GM19372 (cell line): ENCODE data around the gene PRPF38B.
"Not testable (repeated sequence)": the region's sequence is repeated elsewhere in the genome, so short reads cannot be mapped to it uniquely, and the experiment has no call there.

Source experiments
- ATAC-seq: cut with Tn5 transposase; IDR thresholded peaks from one replicate; pipeline ENCODE4 v1.9.1; 2021; ENCODE audit warnings: mild to moderate bottlenecking, low read depth, moderate library complexity; ENCODE audit not compliant: unreplicated experiment

PRPF38B gene

DNA sequence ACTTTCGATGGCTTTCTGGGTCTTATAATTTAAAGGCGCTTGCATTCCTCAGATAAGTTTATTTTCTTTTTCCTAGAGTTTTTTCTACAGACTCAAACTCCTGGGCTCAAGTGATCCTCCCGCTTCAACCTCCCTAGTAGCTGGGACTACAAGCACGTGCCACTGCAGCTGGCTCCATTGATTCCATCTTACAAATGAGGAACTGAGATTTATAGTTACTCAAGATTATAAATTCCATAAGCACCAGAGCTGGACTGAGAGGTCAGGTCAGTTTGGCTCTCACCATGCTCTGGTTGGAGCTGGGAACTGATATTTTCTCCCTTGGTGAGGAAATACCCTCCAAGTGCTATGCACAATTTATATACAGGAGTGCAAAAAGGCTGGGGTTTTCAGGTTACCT lies 13.4 kb upstream of the PRPF38B start:
- ATAC-seq, result no peak

DNA sequence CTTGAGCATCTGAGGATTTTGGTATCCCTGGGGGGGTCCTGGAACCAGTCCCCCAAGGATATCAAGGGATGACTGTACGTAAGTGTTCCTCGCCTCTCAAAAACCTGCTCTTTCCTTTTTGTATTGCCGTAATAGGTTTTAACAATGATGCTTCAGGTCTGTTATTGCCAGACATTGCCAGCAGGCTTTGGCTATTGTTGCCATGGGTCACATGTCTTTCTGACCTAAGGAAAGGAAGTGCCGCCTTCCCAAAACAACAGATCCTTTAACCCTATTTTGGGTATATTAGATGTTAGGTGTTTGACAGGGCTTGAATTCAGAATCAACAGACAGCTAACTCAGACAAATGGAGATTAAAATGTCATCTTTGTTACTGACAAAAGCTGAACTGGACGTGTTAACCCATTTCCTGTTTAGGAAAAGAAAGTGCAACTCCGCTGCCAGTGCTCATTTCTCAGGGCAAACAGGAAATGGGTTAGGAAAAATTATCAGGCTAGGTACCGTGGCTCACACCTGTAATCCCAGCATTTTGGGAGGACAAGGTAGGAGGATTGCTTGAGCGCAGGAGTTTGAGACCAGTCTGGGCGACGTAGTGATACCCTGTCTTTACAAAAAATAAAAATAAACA lies 12.4 kb upstream of the PRPF38B start:
- no peak for ATAC-seq

DNA sequence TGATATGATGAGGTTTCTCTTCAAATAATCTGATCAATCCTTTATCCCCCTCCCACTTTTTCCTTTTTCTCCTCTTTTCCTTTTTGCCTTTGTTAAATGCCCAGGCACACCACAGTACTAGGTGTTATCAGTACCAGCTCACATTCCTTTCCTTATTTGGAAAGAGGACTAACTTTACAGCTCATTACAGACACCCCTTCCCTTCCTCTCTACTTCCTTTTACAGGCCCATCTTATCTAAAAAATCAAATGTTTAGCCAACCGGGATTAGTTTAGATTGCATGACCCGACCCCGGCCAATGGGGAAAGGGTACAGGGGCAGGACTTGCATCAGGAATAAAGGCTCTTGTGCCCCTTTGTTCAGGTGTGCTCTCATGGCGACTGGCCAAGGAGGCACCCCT lies 10.4 kb upstream of the PRPF38B start:
- not testable (repeated sequence) for ATAC-seq

DNA sequence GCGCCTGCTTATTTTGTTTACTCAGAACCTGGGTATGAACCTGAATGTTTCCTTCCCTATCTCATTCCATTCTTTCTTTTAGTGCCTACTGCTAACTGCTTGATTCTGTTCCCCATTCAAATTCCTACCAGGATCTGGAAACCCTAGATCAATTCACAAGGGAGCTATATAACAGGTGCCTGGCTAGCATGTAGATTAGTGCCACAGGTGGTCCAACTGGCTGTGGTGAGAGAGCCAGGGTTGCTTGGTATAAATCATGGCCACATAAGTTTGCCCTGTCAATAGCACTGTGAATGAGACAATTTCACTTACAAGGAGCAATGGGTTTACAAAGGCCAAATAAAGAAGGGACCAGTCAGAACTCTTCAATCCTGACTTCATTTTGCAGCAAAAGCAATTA lies 6.6 kb upstream of the PRPF38B start:
- no peak for ATAC-seq

DNA sequence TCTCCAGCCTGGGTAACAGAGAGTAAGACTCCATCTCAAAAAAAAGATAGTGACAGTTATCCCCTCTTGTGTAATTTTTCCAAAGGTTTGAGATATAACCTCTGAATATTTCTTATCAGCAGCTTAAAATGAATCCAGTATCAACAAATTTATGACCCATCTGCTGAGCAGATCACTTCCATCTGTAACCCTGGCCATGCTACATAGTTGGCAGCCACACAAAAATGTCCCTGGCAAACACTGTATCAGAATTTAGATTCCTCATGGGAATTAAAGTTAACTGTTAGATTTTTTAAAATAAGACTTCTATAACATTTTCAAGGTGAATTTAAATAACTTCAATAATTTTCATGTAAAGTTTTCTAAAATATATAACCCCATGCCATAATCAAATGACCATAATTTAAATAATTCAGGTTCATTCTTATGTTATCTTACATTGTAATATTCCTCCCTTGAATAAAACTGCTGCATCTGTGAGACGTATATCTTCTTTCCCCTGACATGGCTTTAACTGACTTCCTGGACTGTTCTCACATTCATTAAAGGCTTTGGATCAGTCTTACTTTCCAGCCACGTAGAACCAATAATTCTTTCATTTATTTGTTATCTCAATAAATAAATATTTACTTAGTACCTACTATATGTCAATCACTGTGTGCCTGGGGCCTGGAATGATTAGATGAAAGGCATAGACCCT lies 5.3 kb upstream of the PRPF38B start:
- no peak for ATAC-seq

DNA sequence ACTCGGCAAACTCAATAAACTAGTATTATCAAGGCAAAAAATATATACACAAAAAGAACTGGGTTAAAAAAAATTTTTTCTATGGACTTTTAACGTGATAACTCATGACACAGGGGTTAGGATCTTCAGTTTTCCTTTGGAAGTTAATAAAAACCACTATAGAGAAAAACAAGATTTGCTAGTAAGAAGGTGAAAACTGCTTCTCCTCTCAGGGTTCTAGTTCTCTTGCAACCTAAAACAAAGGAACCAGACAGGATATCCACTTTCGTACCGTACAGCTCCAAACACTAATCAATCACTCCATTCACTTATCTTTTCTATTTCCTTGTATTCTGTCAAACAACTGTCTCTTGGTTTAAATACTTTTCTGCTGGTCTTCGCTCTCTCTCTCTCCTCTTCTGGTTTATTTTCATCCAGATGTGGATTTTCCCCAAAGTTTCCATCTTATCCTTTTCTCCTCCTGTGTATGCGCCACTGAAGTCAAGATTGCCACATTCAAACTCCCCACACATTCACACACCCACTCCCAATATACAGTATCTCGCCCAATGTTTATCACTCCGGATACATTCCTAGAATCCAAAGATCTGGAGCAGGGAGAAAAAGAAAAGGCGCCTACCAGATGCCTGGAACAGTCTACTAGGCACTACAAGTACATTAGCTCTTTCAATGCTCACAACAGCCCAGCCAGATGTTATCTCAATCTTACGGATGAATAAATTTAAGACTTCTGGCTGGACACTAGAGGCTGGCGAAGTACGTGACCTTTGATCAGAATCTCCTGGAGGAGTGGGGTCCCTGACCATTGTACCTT lies 775 bp upstream of the PRPF38B start:
- ATAC-seq, result no peak

DNA sequence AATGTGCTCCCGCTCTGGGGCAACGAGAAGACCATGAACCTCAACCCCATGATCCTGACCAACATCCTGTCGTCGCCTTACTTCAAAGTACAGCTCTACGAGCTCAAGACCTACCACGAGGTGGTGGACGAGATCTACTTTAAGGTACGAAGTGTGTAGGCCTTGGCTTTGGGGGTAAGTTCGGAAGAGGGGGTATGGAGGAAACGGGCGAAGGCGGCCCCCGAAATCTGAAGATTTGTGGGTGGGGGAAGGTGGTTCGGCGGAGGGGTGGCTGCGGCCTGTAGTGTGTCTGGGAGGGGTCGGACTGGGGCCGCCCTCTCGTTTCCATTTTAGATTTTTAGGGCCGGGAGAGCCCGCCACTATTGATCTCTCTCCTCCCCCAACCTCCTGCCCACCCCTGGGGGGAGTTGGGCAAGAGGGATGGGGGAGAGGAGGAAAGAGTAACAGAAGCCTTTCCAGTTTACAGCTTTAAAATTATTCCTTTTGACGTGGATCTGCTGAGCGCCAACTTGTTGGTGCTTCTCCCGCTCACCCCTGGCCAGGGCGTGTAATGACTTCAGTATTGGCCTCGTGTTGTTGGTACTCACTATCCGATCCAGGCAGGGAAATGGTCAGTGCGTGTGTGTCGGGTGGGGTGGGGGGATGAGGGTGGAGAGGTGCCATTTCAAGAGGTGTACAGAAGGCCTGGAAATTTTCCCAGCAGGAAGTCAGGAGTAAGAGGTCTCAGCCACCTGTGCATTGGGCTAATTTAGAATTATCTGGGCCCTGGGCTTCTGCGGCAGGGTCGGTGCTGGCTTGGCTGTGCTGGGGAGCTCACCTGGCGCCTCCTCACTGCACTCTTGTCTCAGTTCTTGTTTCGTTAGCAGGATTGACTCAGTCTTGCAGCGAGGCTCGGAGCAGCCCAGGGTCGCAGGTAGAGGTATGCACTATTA lies 880 bp downstream of the PRPF38B start:
- ATAC-seq, result peak; percentile 39

DNA sequence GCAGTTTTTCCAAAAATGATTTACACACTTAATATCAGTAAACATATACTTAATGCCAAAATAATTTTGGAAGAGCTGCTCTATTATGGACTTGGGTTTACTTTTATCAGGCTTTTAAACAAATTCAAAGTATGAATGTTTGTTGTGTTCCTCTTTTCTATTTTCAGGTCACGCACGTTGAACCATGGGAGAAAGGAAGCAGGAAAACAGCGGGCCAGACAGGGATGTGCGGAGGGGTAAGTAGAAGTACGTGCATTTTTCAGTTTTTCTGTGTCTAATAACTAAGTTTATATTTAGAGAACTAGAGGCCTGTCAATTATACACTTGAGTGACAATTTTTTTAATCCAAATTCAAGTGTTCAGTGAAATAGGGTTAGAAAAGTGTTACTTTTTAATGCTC lies 3.4 kb downstream of the PRPF38B start:
- no peak for ATAC-seq

DNA sequence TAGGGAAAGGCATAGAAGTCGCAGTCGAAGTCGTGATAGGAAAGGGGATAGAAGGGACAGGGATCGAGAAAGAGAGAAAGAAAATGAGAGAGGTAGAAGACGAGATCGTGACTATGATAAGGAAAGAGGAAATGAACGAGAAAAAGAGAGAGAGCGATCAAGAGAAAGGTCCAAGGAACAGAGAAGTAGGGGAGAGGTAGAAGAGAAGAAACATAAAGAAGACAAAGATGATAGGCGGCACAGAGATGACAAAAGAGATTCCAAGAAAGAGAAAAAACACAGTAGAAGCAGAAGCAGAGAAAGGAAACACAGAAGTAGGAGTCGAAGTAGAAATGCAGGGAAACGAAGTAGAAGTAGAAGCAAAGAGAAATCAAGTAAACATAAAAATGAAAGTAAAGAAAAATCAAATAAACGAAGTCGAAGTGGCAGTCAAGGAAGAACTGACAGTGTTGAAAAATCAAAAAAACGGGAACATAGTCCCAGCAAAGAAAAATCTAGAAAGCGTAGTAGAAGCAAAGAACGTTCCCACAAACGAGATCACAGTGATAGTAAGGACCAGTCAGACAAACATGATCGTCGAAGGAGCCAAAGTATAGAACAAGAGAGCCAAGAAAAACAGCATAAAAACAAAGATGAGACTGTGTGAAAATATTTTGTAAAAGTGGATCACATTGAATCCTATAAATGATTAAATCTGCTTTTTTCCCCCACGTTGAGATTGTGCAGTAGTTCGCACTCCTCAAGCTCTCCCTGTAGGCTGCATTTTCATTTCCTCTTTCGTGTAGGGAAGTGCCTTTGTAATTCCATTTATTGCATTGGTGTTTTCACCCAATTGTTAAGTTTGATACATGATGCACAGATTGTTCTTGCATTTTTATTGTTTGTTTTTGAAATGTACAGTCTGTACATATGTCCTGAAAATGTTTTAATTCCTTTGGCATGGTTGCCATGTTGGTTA lies 7.5 kb downstream of the PRPF38B start:
- no peak for ATAC-seq

DNA sequence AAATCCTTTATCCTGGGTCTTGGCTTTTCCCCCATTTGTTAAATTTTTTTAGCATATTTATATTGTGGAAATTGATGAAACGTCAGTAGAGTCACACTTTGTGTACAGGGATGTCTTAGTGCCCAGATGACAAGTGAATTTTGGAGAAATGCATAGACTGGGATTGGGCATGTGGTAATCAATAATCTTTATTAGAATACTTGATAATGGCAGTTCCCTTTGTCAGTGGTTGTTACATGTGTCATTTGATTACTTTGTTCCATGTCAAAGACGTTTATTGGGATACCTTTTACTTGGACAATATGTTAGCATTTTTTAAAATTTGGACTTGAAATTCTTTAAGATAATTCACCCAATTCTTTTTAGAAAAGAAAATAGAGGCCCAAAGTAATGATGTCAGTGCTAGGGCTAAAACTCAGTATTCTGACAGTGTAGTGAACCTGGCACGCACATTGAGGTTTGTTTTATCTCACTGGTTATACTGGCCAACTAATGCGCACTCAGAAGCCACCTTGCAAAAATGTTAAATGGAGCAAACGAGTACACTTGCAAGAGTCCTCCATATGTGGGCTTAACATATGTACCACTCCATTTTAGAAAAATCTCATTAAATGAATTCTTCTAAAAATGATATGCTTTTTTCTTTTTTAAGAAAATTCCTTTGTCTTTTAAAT lies 9.2 kb downstream of the PRPF38B start:
- no peak for ATAC-seq

DNA sequence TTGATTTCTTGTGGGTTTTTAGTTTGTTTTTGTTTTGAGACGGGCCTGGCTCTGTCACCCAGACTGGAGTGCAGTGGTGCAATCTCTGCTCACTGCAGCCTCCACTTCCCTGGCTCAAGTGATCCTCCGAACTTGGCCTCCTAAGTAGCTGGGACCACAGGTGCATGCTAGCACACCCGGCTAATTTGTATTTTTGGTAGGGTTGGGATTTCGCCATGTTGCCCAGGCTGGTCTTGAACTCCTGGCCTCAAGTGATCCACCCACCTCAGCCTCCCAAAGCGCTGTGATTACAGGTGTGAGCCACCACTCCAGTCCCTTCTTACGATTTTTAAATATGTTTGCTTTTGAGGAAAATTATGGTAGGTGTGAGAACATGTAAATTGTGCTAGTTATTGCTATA lies 10.0 kb downstream of the PRPF38B start:
- not testable (repeated sequence) for ATAC-seq

DNA sequence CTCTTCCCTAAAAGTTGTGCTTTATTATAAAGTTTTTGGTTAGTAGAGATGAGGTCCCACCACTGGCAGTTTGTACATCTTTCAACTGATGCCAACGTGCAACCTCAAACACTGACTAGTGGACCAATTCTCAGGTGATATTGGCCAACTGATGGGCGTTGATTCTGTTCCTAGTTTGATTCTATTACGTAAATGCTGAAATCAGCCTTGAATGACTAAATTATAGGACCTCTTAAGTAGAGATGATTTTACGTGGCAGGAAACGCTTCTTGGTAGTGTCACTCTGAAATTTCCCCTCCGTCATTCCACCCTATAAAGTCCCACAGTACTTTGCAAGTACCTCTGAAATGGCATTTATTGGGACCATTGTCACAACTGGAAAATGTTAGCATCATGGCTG lies 11.8 kb downstream of the PRPF38B start:
- ATAC-seq, result no peak

DNA sequence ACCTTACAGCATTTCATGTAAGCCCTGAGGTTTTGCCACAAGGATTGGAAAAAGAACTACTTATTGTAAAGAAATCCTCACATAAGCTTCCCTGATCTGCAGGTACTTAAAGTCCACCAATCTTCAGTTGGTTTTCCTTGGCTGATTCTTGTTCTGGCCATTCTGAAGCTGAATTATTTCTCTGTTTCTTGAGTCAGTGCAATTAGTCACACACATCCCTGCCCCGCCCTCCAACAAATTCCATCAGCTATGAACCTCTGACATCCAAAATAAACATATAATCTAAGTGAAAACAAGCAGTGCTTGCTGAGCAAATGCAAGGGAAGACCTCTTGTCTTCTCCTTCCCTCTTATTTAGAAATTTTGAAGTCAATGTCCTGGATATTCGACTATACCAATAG lies 12.4 kb downstream of the PRPF38B start:
- no peak for ATAC-seq

DNA sequence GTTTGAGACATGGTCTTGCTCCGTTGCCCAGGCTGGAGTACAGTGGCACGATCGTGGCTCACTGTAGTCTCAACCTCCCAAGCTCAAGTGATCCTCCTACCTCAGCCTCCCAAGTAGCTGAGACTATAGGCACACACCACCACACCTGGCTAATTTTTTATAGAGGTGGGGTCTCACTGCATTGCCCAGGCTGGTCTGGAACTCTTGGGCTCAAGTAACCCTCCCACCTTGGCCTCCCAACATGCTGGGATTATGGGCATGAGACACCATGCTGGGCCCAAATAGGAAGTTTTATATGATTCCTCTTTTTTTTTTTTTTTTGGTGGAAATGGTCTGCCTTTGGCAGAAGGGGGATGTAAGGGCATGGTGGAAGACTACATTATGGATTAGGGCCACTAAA lies 14.5 kb downstream of the PRPF38B start:
- ATAC-seq, result no peak

DNA sequence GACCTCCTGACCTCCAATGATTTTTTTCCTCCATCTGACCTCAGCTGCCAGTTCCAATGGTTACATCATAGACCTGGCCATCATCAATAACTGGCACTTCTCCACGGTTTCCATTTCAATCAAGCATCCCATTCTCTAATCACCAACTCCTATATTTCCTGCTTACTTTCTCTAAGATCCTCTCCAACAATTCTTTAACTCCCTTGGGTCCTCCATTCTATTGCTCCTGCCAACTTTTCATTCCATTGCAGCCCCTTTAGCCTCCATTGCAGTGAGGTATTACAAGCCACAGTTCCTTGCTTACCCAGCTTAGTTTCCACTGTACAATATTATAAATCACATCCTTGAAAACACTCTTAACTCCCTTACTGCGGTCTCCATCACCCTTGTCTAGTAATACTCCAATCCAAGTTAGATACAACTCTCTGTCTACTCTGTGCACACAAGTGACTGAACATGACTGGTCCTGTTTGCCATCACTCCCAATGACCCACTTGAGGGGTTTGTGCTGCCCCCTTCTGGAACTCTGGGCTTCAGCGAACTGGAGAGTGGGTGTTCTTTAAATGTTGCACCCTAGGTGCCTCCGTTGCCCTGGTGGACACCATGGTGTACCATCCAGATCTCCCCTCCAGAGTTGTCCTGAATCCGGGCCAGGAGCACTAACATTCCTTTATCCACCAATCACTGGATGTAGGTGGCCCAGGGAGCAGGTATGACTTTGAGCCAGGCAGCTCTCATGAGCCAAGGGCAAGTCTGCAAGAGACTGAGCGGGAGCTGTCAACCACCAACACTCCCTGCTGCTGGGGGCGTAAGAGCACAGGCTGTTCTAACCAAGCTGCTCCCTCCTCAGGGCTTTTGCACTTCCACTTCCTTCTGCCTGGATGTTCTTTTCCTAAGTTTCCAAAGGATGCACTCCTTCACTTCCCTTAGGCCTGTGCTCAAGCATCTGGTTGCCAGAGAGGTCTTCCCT lies 16.9 kb downstream of the PRPF38B start:
- ATAC-seq, result no peak

DNA sequence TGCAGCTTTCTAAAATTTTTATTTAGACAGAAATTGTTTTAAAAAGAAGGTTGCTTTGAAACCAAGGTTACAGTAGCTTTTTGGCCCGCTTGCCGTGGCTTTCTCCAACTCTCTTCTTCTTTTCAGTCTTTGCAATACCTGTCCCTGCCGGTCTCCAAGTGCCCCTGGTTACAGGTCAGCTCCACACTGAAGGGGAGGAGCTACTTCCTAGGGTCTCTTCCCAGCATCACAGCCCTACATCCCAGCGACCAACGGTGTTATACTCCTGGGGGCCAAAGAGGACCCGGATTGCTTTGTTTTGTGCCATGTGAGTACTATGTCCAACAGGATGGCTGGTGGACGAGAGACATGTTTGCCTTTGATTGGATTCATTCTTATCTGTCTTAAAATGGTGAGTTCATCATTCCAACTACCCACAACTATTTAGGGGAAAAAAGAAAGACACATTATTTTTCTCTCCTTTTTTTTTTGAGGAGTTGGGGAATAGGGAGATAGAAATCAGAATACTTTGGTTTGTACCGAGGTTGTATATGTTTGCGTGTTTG lies 20.6 kb downstream of the PRPF38B start, which contains the start of gene FNDC7:
TSS of gene FNDC7 (plus strand) at position 303 of the 545 bp plus-strand sequence. CDS start at position 329, 26 bp downstream.
- ATAC-seq, result no peak

DNA sequence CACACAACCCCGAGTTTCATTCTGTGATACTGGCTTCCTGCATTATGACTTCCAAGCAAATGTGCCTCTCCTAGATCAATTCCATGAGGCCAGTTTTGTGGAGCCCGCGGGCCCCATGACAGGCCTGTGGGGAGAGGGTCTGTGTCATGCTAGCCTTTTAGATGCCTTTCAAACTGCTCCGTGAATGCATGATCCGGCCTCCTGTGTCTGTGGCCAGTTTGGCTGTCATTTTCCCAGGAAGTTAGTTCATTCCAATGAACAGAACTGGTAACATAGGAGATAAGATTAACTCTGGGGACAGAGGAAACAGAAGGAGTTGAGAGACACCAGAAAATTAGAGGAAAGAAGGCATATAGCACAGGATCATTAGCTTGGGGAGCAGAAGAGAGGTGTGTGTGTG lies 23.8 kb downstream of the PRPF38B start:
- no peak for ATAC-seq
